ENCODE results near the gene PLA2G2A.

DNA sequence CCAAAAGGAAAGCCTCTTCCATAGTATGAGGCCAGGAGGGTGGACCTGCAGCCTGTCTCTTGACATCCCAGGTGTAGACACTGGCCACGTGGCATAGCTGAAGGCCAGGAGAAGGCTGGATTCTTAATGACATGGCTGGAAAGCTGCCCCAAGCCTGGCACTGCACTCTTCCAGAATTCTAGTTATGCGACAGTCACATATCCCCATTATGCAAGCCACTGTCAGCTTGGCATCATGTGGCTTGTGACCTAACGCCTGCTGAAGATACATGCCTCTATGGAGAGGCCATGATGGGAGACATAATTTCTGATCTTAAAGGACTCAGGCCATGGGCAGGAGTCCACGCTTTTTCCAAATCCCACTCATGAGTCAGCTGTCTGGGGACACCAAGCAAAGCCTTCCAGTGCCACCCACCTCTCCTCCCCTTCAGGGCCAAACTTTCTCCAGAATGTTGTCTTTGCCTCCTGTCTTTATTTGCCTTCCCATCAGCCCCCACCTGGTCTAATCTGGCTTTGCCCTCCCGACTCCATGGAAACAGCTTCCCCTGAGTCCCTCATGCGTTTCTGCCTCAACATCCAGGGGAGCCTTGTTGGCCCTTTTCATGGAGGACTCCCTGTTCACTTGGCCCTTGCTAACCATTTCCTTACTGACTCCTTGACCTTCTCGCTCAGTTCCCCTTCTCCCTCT is 3.0 kb downstream of the PLA2G2A start:
- TF ChIP-seq, protein P1, sequence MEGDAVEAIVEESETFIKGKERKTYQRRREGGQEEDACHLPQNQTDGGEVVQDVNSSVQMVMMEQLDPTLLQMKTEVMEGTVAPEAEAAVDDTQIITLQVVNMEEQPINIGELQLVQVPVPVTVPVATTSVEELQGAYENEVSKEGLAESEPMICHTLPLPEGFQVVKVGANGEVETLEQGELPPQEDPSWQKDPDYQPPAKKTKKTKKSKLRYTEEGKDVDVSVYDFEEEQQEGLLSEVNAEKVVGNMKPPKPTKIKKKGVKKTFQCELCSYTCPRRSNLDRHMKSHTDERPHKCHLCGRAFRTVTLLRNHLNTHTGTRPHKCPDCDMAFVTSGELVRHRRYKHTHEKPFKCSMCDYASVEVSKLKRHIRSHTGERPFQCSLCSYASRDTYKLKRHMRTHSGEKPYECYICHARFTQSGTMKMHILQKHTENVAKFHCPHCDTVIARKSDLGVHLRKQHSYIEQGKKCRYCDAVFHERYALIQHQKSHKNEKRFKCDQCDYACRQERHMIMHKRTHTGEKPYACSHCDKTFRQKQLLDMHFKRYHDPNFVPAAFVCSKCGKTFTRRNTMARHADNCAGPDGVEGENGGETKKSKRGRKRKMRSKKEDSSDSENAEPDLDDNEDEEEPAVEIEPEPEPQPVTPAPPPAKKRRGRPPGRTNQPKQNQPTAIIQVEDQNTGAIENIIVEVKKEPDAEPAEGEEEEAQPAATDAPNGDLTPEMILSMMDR (IDR thresholded peaks at IDR 0.05), result no peak
- no peak for TF ChIP-seq EZH2 (IDR thresholded peaks at IDR 0.05; ENCODE audit: borderline replicate concordance, insufficient read depth, low read depth, low read length, poor library complexity, severe bottlenecking)

Data from B cell (primary cell).